Measurements from ENCODE around the gene ADAMTS10. TPM values are rescaled to one million over a fixed set of nuclear protein-coding genes. Genes with fewer than 3 reads are reported as not detected.

ADAMTS10 gene
- total RNA-seq, 1 donor from 2014 or later: 66.3 TPM

DNA sequence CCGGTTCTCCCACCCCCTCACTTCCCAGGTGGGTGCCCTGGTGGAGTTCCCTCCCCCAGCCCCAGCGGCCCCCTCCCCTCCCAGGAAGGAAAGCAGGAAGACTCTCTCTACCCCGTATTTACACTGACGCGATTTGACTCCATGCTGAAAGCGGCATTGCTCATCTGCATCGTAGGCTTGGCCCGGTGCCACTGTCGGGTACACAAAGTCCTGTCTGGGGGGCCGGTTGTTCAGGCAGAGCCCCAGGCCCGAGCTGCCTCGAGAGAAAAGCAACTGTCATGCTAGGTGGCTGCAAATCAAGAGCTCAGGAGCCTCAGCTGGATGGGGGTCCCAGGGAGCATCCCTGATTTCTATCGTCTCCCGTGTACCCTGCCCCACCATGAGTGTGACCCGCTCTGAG lies 14.9 kb downstream of the ADAMTS10 start:
- intact Hi-C loops (cut with DNase I): no loop called here
- H3K36me3 ChIP-seq: peaks cover 0 to 20% of the 10 kb centered on the region in 2 donors
- no peak overlapping the region for H3K27ac ChIP-seq
- TF ChIP-seq POLR2A (IDR thresholded peaks at IDR 0.05): no peak
- TF ChIP-seq CTCF (IDR thresholded peaks at IDR 0.05): no peak
- TF ChIP-seq POLR2AphosphoS5 (IDR thresholded peaks at IDR 0.05; ENCODE audit: insufficient read depth in 1 of 2, low read depth in 1 of 2): no peak
- H3K9me3 ChIP-seq: no peaks in the 10 kb centered on the region
- H3K27me3 ChIP-seq: no peaks in the 10 kb centered on the region
- H3K4me1 ChIP-seq: peaks cover 24% of the 10 kb centered on the region
- H3K4me3 ChIP-seq: no peak overlapping the region
- no peak for DNase-seq (ENCODE audit: extremely low spot score in 2 of 2)

GRCh38 chr19:8593931-8594330 lies 16.6 kb downstream of the ADAMTS10 start:
- DNase-seq (ENCODE audit: extremely low spot score in 2 of 2): no peak
- H3K27me3 ChIP-seq: no peaks in the 10 kb centered on the region
- no peak overlapping the region for H3K27ac ChIP-seq
- intact Hi-C loops (cut with DNase I): no loop called here
- peaks cover 24% of the 10 kb centered on the region for H3K4me1 ChIP-seq
- TF ChIP-seq POLR2AphosphoS5 (IDR thresholded peaks at IDR 0.05; ENCODE audit: insufficient read depth in 1 of 2, low read depth in 1 of 2): no peak
- no peak for TF ChIP-seq POLR2A (IDR thresholded peaks at IDR 0.05)
- no peak for TF ChIP-seq CTCF (IDR thresholded peaks at IDR 0.05)
- no peaks in the 10 kb centered on the region for H3K9me3 ChIP-seq
- no peak overlapping the region for H3K4me3 ChIP-seq
- peaks cover 0 to 11% of the 10 kb centered on the region in 2 donors for H3K36me3 ChIP-seq

- H3K4me3 ChIP-seq: peak overlapping the region; percentile 39 to 51
- H3K27ac ChIP-seq: peak overlapping the region; percentile 32
- peak in 1 of 2 donors; percentile 97 for DNase-seq (ENCODE audit: extremely low spot score in 2 of 2)
- no peaks in the 10 kb centered on the region for H3K27me3 ChIP-seq
- H3K9me3 ChIP-seq: no peaks in the 10 kb centered on the region
- H3K4me1 ChIP-seq: peaks cover 24% of the 10 kb centered on the region
- intact Hi-C loops (cut with DNase I): no loop called here
- no peak for TF ChIP-seq CTCF (IDR thresholded peaks at IDR 0.05)
- TF ChIP-seq POLR2A (IDR thresholded peaks at IDR 0.05): peak in 1 of 2 donors; percentile 17
- peak in 1 of 2 donors; percentile 87 for TF ChIP-seq POLR2AphosphoS5 (IDR thresholded peaks at IDR 0.05; ENCODE audit: insufficient read depth in 1 of 2, low read depth in 1 of 2)
- H3K36me3 ChIP-seq: peaks cover 0 to 11% of the 10 kb centered on the region in 2 donors
These were observed 18.1 kb downstream of the ADAMTS10 start for GRCh38 chr19:8592231-8593009.

GRCh38 chr19:8589177-8589714 lies 21.3 kb downstream of the ADAMTS10 start:
- H3K4me1 ChIP-seq: peaks cover 24% of the 10 kb centered on the region
- intact Hi-C loops (cut with DNase I): no loop called here
- no peak for DNase-seq (ENCODE audit: extremely low spot score in 2 of 2)
- H3K36me3 ChIP-seq: no peaks in the 10 kb centered on the region
- H3K9me3 ChIP-seq: no peaks in the 10 kb centered on the region
- H3K27me3 ChIP-seq: no peaks in the 10 kb centered on the region
- no peak for TF ChIP-seq POLR2AphosphoS5 (IDR thresholded peaks at IDR 0.05; ENCODE audit: insufficient read depth in 1 of 2, low read depth in 1 of 2)
- TF ChIP-seq POLR2A (IDR thresholded peaks at IDR 0.05): no peak
- no peak for TF ChIP-seq CTCF (IDR thresholded peaks at IDR 0.05)
- H3K4me3 ChIP-seq: no peak overlapping the region
- no peak overlapping the region for H3K27ac ChIP-seq

Data from vagina (tissue), 2 donors.